ENCODE measurements around the gene PDPK1.
"Not testable (repeated sequence)": the region's sequence is repeated elsewhere in the genome, so short reads cannot be mapped to it uniquely, and the experiment has no call there.

PDPK1 gene

GRCh38 chr16:2651268-2651871 lies 113.5 kb downstream of the PDPK1 start:
- FAIRE-seq; DNase-seq (ENCODE audit: insufficient read length, low spot score): not testable (repeated sequence)

Measured in GM19239 (cell line).